Trophoblast cell (in vitro differentiated cells and primary cell): ENCODE results near the gene CD93.
A peak's percentile ranks its signal among the peaks of the same experiment; 100 is the strongest.

ENCODE experiments used
- DNase-seq, 2 donors: peaks; one replicate each; pipeline ENCODE4 v3.0.0-alpha.2; 2016
- H2AFZ ChIP-seq: 2 replicates; pipeline ENCODE4 v1.6.1; 2013; ENCODE audit warnings: low read length, moderate library complexity, mild to moderate bottlenecking; ENCODE audit not compliant: insufficient read depth, poor library complexity
- H2AK5ac ChIP-seq: 2 replicates; pipeline ENCODE4 v1.6.1; 2013; ENCODE audit warnings: mild to moderate bottlenecking, low read length
- H2BK120ac ChIP-seq: 2 replicates; pipeline ENCODE4 v1.6.1; 2013; ENCODE audit warnings: low read length, mild to moderate bottlenecking, moderate library complexity; ENCODE audit not compliant: insufficient read depth, poor library complexity
- H2BK12ac ChIP-seq: 2 replicates; pipeline ENCODE4 v1.6.1; 2013; ENCODE audit warnings: mild to moderate bottlenecking, low read length, moderate library complexity
- H2BK5ac ChIP-seq: 2 replicates; pipeline ENCODE4 v1.6.1; 2013; ENCODE audit warnings: low read length, low read depth, moderate library complexity, mild to moderate bottlenecking; ENCODE audit not compliant: poor library complexity
- H3K14ac ChIP-seq: 2 replicates; pipeline ENCODE4 v1.6.1; 2013; ENCODE audit warnings: mild to moderate bottlenecking, low read length
- H3K18ac ChIP-seq: 2 replicates; pipeline ENCODE4 v1.6.1; 2013; ENCODE audit warnings: mild to moderate bottlenecking, low read length
- H3K23ac ChIP-seq: 2 replicates; pipeline ENCODE4 v1.6.1; 2013; ENCODE audit warnings: low read length
- H3K27ac ChIP-seq: 2 replicates; pipeline ENCODE4 v1.5.1; 2013; ENCODE audit warnings: low read depth, mild to moderate bottlenecking, inconsistent platforms, low read length, moderate library complexity
- H3K27me3 ChIP-seq: 2 replicates; pipeline ENCODE4 v1.6.1; 2013; ENCODE audit warnings: inconsistent platforms, mild to moderate bottlenecking, low read length, moderate library complexity; ENCODE audit not compliant: insufficient read depth
- H3K36me3 ChIP-seq, 2 experiments: 1 replicate in 1 of 2; 2 replicates in 1 of 2; pipeline ENCODE4 v1.6.1; 2013; ENCODE audit warnings: low read length in 2 of 2, mild to moderate bottlenecking in 2 of 2, moderate library complexity in 1 of 2; ENCODE audit not compliant: insufficient read depth in 2 of 2, control insufficient read depth in 1 of 2
- H3K4ac ChIP-seq: 2 replicates; pipeline ENCODE4 v1.6.1; 2013; ENCODE audit warnings: low read depth, mild to moderate bottlenecking, low read length, moderate library complexity
- H3K4me1 ChIP-seq, 2 experiments: 1 replicate in 1 of 2; 2 replicates in 1 of 2; pipeline ENCODE4 v1.6.1; 2013; ENCODE audit warnings: low read length in 2 of 2, mild to moderate bottlenecking in 2 of 2, moderate library complexity in 1 of 2; ENCODE audit not compliant: insufficient read depth in 2 of 2, control insufficient read depth in 1 of 2
- H3K4me2 ChIP-seq: 2 replicates; pipeline ENCODE4 v1.6.1; 2013; ENCODE audit warnings: inconsistent platforms, mild to moderate bottlenecking, low read length, moderate library complexity
- H3K4me3 ChIP-seq: 2 replicates; pipeline ENCODE4 v1.5.1; 2013; ENCODE audit warnings: mild to moderate bottlenecking, low read depth, low read length, inconsistent platforms
- H3K79me1 ChIP-seq: one replicate; pipeline ENCODE4 v1.6.1; 2013; ENCODE audit warnings: low read length
- H3K79me2 ChIP-seq: 2 replicates; pipeline ENCODE4 v1.6.1; 2013; ENCODE audit warnings: low read length, mild to moderate bottlenecking; ENCODE audit not compliant: control insufficient read depth, insufficient read depth, poor library complexity
- H3K9ac ChIP-seq: 2 replicates; pipeline ENCODE4 v1.6.1; 2013; ENCODE audit warnings: mild to moderate bottlenecking, low read length
- H3K9me3 ChIP-seq: 2 replicates; pipeline ENCODE4 v1.6.1; 2013; ENCODE audit warnings: low read depth, mild to moderate bottlenecking, control low read depth, inconsistent platforms, low read length; ENCODE audit not compliant: insufficient read depth
- H4K12ac ChIP-seq: 2 replicates; pipeline ENCODE4 v1.6.1; 2013; ENCODE audit warnings: low read depth, mild to moderate bottlenecking, low read length, moderate library complexity
- H4K8ac ChIP-seq: 2 replicates; pipeline ENCODE4 v1.6.1; 2013; ENCODE audit warnings: low read depth, mild to moderate bottlenecking, low read length, moderate library complexity
- H4K91ac ChIP-seq: one replicate; pipeline ENCODE4 v1.6.1; 2013; ENCODE audit warnings: low read depth, mild to moderate bottlenecking, low read length, moderate library complexity
- WGBS: extraction: QIAGEN DNeasy Blood & Tissue Kit; methylation state at CpG from one replicate; pipeline ENCODE4 v1.1.7; 2013; ENCODE audit warnings: missing lambda C conversion rate; ENCODE audit not compliant: insufficient read length, insufficient coverage; ENCODE audit errors: extremely low coverage; 5-methylcytosine and 5-hydroxymethylcytosine counted together

Gene CD93

DNA sequence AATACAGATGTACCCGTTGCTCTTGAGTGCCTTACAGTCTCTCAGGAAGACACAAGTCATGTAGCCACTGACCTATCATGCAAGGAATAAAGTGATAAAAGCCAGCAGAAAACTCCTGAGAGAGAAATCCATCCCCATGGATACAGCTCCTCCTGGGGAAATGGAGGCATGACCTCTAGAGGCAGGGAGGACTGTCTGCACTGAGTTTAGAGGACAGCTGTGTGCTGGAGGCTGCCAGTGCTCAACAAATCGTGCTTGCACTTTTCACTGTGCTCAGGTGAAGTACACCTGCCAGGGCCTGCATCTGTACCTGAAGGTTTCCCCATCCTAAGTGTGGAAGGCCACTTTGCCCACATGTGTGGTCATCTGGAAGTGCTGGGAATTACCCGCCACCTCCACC, 12.1 kb downstream of the CD93 start:
- H3K23ac ChIP-seq, result no peak overlapping the region
- no peak overlapping the region for H2BK120ac ChIP-seq
- no peak overlapping the region for H2BK12ac ChIP-seq
- H3K27me3 ChIP-seq, result no peaks in the 10 kb centered on the region
- no peak overlapping the region for H3K14ac ChIP-seq
- no peak overlapping the region for H4K12ac ChIP-seq
- H4K8ac ChIP-seq, result no peak overlapping the region
- DNase-seq, result no peak
- H3K27ac ChIP-seq, result no peak overlapping the region
- no peak overlapping the region for H3K9ac ChIP-seq
- no peak overlapping the region for H2AK5ac ChIP-seq
- no CpG with 5 or more reads among the region's 3 CpGs for WGBS
- no peak overlapping the region for H3K4me3 ChIP-seq
- H3K79me2 ChIP-seq, result no peaks in the 10 kb centered on the region
- no peak overlapping the region for H3K4me2 ChIP-seq
- no peak overlapping the region for H2AFZ ChIP-seq
- no peaks in the 10 kb centered on the region for H3K9me3 ChIP-seq
- no peak overlapping the region for H4K91ac ChIP-seq
- no peak overlapping the region for H2BK5ac ChIP-seq
- no peaks in the 10 kb centered on the region for H3K36me3 ChIP-seq
- no peaks in the 10 kb centered on the region for H3K4me1 ChIP-seq
- H3K18ac ChIP-seq, result no peak overlapping the region
- H3K79me1 ChIP-seq, result no peaks in the 10 kb centered on the region
- no peak overlapping the region for H3K4ac ChIP-seq

DNA sequence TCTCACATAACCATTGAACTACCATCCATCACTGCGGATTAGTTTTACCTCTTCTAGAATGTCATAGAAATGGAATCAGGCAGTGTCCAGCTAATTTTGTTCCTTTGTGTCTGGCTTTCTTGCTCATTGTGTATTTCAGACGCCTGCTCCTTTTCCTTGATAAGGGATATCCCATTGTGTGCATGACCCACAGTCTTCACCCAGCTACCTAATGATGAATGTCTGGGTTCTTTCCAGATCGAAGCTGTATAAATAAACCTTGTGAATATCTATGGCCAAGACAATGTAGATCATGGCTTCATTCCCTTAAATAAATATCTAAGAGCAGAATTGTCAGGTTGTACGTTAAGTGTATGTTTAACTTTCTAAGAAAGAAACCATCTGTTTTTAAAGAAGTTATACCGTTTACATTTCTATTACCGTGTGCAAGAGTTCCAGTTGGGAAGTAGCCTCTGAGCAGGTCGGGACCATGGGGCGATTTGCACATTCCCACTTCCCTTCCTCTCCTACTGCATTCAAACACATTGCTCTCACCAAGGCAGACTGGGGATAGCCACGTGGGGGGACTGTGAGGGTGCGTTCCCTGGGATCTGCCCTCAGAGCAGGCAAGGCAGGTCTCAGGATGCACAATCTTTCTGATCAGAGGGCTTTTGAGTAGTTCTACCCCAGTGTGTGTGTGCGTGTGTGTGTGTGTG, 13.1 kb downstream of the CD93 start:
- no CpG with 5 or more reads among the region's 11 CpGs for WGBS
- Histone ChIP-seq H2BK12ac (no peak overlapping the region), H3K9me3 (no peaks in the 10 kb centered on the region), H3K4me1 (no peaks in the 10 kb centered on the region), H3K23ac (no peak overlapping the region), H3K36me3 (no peaks in the 10 kb centered on the region), H4K91ac (no peak overlapping the region), H3K79me1 (no peaks in the 10 kb centered on the region), H3K27me3 (no peaks in the 10 kb centered on the region), H3K9ac (no peak overlapping the region), H2BK120ac (no peak overlapping the region), H3K14ac (no peak overlapping the region), H3K4me3 (peak overlapping the region; percentile 31), H2AK5ac (no peak overlapping the region), H3K4me2 (no peak overlapping the region), H3K4ac (no peak overlapping the region), H4K12ac (no peak overlapping the region), H2BK5ac (no peak overlapping the region), H3K18ac (no peak overlapping the region), H3K79me2 (no peaks in the 10 kb centered on the region), H4K8ac (no peak overlapping the region), H2AFZ (no peak overlapping the region), H3K27ac (no peak overlapping the region)
- DNase-seq, result no peak

DNA sequence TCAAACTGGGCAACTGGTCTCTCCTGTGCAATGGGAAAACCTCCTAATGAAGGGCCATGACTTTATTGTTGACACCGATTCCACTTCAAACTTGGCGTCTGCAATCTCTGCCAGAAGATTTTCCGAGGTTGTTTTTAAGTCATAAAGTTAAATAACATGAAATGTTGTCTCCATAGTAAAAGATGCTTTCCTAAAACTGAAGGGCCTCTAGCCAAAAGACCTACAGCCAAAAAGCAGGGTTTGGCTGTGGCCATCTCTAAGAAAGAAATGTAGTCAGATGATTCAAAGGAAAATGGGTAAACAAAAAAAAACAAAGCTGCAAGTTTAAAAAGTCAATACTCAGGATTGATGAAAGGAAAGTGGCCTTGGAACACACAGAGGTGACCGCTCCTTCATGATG, 14.1 kb downstream of the CD93 start:
- H3K4me1 ChIP-seq, result no peaks in the 10 kb centered on the region
- no peaks in the 10 kb centered on the region for H3K36me3 ChIP-seq
- no peak overlapping the region for H3K4me3 ChIP-seq
- no peak overlapping the region for H4K12ac ChIP-seq
- DNase-seq, result no peak
- no peak overlapping the region for H3K4ac ChIP-seq
- no peak overlapping the region for H3K9ac ChIP-seq
- H2BK120ac ChIP-seq, result no peak overlapping the region
- no peak overlapping the region for H3K18ac ChIP-seq
- no CpG with 5 or more reads among the region's 4 CpGs for WGBS
- H3K79me2 ChIP-seq, result no peaks in the 10 kb centered on the region
- H3K9me3 ChIP-seq, result no peaks in the 10 kb centered on the region
- no peaks in the 10 kb centered on the region for H3K79me1 ChIP-seq
- no peak overlapping the region for H3K27ac ChIP-seq
- no peak overlapping the region for H4K91ac ChIP-seq
- H3K14ac ChIP-seq, result no peak overlapping the region
- no peak overlapping the region for H2AK5ac ChIP-seq
- H3K4me2 ChIP-seq, result no peak overlapping the region
- no peak overlapping the region for H2BK5ac ChIP-seq
- H2AFZ ChIP-seq, result no peak overlapping the region
- no peak overlapping the region for H3K23ac ChIP-seq
- no peaks in the 10 kb centered on the region for H3K27me3 ChIP-seq
- H2BK12ac ChIP-seq, result no peak overlapping the region
- H4K8ac ChIP-seq, result no peak overlapping the region

DNA sequence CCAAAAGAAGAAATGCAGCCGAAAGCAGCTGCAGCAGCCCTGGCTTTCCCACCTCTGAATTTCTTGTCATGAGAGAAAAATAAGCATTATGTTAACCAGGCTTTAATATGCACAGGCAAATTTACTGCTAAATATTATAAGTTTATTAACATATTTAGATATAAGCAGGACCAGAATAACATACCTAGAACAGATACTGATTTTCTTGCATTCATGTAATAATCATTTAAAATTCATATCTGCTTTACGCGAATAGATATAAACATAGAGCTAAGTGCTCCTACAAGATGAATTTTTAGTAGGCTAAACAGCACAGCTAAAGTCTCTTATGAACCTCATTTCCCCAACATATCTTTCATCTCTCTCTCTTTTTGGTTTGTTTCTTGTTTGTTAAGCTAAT, 14.7 kb downstream of the CD93 start:
- Histone ChIP-seq H3K4ac (no peak overlapping the region), H3K36me3 (no peaks in the 10 kb centered on the region), H3K27me3 (no peaks in the 10 kb centered on the region), H4K12ac (no peak overlapping the region), H2AFZ (no peak overlapping the region), H3K79me1 (no peaks in the 10 kb centered on the region), H2AK5ac (no peak overlapping the region), H2BK5ac (no peak overlapping the region), H2BK12ac (no peak overlapping the region), H3K4me2 (no peak overlapping the region), H3K4me3 (no peak overlapping the region), H2BK120ac (no peak overlapping the region), H4K91ac (no peak overlapping the region), H3K9me3 (no peaks in the 10 kb centered on the region), H3K23ac (no peak overlapping the region), H3K79me2 (no peaks in the 10 kb centered on the region), H3K27ac (no peak overlapping the region), H3K4me1 (no peaks in the 10 kb centered on the region), H3K14ac (no peak overlapping the region), H3K9ac (no peak overlapping the region), H3K18ac (no peak overlapping the region), H4K8ac (no peak overlapping the region)
- DNase-seq, result no peak
- no CpG with 5 or more reads among the region's 3 CpGs for WGBS
